ENCODE results near the gene COL15A1.

The COL15A1 gene

GRCh38 chr9:99063522-99063921 is 119.8 kb downstream of the COL15A1 start:
- H3K4me3 ChIP-seq (ENCODE audit: low read depth, low read length): no peak overlapping the region
- DNase-seq (ENCODE audit: low read depth): no peak

GRCh38 chr9:99066571-99066970 is 122.9 kb downstream of the COL15A1 start:
- H3K4me3 ChIP-seq (ENCODE audit: low read depth, low read length): no peak overlapping the region

DNA sequence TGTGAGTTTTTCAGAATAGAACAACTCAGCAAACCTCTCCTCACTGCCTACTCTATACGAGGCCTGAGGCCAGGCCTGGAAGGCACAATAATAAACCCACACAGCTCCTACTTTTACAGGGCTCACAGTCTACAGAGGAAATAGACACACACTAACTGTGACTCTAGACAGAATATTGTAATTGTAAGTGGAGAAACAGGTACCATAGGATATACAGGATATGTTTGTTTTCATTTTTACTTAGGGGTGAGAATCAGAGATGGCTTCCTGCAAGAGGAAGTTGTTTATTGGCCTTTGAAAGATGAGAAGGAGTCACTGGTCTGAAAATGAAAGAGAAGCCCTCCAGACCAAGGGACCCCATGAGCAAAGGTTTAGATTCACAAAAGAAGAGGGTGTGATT is 125.4 kb downstream of the COL15A1 start:
- H3K4me3 ChIP-seq (ENCODE audit: low read depth, low read length): no peak overlapping the region
- DNase-seq (ENCODE audit: low read depth): no peak

More at GRCh38 chr9:99066571-99066970, 122.9 kb downstream of the COL15A1 start:
- DNase-seq (ENCODE audit: low read depth): no peak

GRCh38 chr9:99069546-99069945 is 125.8 kb downstream of the COL15A1 start:
- no peak for DNase-seq (ENCODE audit: low read depth)
- no peak overlapping the region for H3K4me3 ChIP-seq (ENCODE audit: low read depth, low read length)

DNA sequence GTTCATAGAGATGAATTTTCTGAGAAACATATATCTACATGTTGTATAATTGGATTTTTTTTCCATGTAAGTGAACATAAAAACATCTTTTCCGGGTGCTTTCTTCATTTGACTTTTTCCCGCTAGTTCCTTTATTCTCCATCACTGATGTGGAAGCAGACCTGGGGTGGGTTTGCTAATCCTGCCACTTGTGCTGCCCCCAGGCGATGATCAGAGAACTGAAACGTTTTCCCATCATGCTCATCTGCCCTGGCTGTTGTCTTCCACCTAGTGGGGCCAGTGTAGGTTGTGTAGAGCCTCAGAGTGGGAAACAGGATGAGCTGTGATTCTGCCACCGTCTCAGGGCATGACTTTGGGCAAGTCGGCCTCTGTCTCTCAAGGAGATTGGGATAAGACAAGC is 127.0 kb downstream of the COL15A1 start:
- no peak for DNase-seq (ENCODE audit: low read depth)
- no peak overlapping the region for H3K4me3 ChIP-seq (ENCODE audit: low read depth, low read length)

- DNase-seq (ENCODE audit: low read depth): no peak
- no peak overlapping the region for H3K4me3 ChIP-seq (ENCODE audit: low read depth, low read length)
Observed at GRCh38 chr9:99071313-99072039, 127.8 kb downstream of the COL15A1 start.

DNA sequence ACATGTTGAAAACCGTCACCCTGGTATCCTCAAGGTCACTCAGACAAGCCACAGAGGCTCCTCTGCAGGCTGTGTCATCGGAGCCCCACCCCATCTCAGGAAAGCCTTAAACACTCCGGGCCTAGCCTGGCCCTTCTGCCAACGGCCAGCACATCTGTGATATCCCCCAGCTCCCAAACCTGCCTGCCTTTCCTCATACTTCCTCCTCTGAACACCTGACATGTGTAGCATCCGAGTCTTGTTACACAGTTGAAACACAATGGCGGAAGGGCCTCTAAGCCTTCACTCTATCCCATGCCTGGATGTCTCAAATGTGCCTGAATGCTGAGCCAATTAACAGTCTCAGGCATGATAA is 128.3 kb downstream of the COL15A1 start:
- DNase-seq (ENCODE audit: low read depth): no peak
- no peak overlapping the region for H3K4me3 ChIP-seq (ENCODE audit: low read depth, low read length)

- no peak for DNase-seq (ENCODE audit: low read depth)
- no peak overlapping the region for H3K4me3 ChIP-seq (ENCODE audit: low read depth, low read length)
Observed at GRCh38 chr9:99073347-99073746, 129.6 kb downstream of the COL15A1 start.

DNA sequence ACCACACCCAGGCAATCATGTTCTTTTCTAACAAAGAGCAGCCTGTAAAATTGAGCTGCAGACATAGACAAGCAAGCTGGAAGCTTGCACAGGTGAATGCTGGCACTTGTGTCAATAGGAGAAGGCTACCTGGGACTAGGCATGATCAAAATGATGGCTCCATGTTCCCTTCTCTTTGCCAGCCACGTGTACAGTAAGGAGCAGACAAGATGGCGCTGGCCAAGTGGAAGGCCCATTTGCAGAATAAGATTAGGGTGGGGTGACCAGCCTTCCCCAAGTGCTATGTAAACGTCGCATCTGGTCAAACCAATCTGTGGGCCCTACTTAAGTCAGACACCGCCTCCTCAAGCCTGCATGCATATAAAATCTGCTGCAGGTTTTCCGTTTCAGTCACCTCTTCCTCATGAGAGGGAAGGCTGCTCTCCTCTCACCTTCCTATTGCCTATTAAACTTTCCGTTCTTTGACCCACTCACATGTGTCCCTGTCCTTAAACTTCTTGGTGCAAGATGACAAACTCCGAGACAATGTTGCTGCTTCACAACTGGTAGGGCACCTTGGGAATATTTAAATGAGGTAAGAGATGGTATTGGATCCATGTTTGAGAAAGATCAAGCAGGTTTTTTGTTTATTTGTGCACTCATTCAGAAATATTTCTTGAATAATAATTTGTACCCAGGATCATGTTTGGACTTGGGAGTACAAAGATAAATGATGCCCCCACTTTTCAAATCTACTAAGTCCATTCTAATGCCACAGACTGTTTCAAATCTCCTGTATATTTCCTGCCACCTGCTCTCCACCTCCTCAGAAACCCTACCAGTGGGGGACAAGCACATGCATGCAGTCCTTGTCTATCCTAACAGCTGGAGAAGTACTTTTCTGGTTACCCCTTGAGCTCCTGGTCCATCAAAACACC is 130.5 kb downstream of the COL15A1 start:
- DNase-seq (ENCODE audit: low read depth): no peak
- H3K4me3 ChIP-seq (ENCODE audit: low read depth, low read length): no peak overlapping the region

DNA sequence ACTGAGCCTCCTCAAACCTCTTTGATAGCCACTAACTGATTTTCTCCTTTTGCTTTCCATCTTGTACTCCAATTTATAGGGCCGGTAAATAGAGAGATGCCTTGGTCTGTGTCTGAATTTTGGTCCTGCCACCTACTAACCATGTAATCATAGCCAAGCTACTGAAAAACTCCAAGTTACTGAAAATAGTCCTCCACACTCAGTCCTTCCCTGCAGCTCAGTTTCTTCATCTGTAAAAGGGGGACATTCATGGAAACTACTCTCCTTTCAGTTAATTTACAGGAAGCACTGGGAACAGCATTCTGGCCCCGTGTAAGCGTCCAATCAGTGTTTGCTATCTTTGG is 131.2 kb downstream of the COL15A1 start:
- DNase-seq (ENCODE audit: low read depth): no peak
- H3K4me3 ChIP-seq (ENCODE audit: low read depth, low read length): no peak overlapping the region

DNA sequence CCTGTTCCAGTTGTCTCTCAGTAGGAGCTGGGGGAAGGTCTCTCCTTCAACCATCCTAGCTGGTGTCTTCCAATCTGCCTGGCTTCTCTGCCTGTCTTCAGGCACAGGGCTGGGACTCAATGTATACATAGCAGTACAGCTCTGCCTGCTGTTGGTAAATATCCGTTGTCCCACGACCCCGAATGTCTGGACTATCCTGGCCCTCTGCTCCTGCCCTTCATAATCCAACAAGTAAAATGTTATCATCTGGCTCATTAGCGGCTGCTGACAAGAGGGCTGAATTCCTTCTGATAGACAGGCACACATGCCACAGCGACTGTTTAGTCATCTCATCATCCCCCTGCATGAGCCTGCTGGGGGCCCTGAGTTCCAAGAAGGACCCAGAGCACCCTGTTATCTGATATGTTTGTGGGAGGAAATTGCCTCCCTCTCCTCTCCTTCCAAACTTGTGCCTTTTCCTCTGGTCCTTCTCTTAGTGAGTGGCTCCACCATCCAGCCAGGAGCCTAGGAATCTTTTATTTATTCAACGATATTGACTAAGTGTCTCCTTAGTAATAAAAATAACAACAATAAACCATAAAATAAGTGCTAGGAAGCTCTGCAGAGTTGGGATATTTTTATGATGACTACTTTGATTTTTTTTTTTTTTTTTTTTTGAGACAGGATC is 131.7 kb downstream of the COL15A1 start:
- peak; percentile 34 for DNase-seq (ENCODE audit: low read depth)
- H3K4me3 ChIP-seq (ENCODE audit: low read depth, low read length): no peak overlapping the region

- no peak overlapping the region for H3K4me3 ChIP-seq (ENCODE audit: low read depth, low read length)
- no peak for DNase-seq (ENCODE audit: low read depth)
Observed at GRCh38 chr9:99076030-99076429, 132.3 kb downstream of the COL15A1 start.

DNA sequence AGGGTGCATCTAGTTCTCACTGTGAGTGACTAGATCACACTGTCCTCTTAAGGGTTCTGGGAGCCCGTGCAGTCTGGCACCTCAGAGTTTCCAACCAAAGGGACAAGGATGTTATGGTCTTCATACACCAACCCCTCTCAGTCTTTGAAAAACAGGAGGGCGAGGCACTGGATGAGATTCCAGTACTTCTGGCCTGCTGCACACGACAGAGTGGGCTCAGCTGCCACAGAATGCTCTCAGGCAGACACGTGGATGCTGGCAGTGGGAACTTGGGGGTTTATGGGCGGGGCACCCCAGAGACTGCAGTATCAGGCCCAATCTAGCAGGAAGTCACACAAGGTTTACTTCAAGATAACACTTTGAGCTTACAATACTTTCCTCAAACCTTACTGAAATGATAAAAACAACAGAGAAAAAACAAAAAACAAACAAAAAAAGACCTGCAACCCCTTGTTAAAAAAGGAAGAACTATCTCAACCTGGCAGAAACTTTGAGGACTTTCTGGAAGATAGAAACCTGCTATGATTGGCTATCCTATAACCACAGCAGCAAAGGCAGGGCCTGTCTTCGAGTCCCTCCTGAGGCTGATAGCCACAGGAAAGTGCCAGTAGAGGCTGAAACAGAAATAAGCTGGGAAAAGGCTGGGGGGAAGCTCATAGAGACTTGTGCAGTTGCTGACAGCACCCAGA is 132.9 kb downstream of the COL15A1 start:
- no peak for DNase-seq (ENCODE audit: low read depth)
- H3K4me3 ChIP-seq (ENCODE audit: low read depth, low read length): no peak overlapping the region

- H3K4me3 ChIP-seq (ENCODE audit: low read depth, low read length): no peak overlapping the region
- no peak for DNase-seq (ENCODE audit: low read depth)
Observed at GRCh38 chr9:99078717-99079116, 135.0 kb downstream of the COL15A1 start.

DNA sequence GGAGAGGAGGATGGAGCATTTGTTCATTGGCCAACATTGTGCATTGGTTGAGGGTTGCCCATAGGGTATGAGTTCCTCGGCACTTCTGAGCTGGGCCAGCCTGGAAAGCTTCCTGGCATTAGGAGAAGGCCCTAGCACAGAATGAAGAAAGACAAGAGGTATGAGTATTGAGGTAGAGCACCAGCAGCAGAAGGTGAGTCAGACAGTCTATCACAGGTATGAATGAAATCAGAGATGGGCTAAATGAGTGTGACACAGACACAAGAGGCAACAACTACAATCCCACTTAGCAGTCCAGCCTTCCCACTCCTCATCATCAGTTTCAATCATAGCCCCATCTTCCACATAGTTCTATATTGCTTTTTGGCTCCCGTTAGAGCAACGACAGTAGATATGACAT is 135.8 kb downstream of the COL15A1 start:
- H3K4me3 ChIP-seq (ENCODE audit: low read depth, low read length): no peak overlapping the region
- no peak for DNase-seq (ENCODE audit: low read depth)

DNA sequence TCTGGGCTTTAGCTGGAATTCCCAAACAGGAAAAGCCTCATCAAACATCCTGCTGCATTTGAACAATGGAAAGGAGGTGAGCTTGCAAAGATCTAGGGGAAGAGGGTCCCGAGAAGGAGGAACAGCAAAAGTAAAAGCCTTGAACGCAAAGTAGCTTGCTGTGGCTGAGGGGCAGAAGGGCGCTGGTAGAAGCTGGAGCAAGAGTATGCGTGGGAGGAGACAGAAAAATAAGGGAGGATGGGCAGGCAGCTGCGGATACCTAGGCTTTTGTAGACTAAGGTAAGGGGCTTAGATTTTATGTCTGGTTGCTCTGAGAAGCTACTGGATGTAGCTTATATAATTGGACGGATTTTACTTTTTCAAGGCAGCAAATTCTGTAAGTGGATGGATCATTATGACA is 139.3 kb downstream of the COL15A1 start:
- no peak for DNase-seq (ENCODE audit: low read depth)
- no peak overlapping the region for H3K4me3 ChIP-seq (ENCODE audit: low read depth, low read length)

DNA sequence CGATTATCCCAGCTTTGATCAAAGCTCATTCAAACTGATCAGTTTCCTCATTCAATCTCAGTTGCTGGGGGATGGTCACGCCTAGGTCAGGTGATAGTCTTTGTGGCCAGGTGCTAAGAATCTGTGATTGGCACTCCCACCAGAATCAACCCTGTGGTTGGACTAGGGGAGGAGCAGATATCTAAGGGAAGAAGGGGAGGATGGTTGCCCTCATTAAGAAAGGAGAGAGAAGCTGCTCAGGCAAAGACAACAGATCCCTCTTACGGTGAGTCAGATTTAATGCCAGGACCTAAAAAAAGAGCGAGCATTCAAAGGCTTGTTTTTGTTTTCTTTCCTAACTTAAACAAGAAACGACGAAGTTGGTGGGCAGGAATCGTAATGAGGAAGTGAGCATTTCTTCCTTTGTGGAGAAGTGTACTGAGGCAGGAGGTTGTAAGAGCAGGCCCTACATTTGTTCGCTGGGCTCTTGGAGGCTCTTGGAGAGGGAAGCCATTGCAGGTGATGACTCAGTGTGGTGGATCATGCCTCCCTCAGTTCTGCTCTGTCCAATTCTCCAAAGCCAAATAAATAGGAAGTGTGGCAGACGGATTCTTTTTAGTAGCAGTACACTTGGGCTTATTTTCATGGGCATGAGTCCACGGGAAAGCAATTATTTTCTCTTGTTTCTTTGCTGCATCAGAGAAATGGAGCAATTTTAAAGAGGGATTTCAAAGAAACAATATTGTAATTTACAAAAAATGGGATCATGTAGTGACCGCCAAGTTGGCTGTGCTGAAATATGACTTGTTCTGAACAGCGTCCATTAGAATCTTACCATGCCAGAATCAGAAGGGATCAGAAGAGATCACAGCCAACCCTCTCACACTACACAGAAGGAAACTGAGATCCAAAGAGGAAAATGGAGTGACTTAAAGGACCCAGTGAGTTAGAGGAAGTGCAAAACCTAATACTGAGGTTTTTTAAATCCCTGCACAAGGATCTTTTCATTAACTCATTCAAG is 142.5 kb downstream of the COL15A1 start:
- DNase-seq (ENCODE audit: low read depth): no peak
- H3K4me3 ChIP-seq (ENCODE audit: low read depth, low read length): no peak overlapping the region

DNA sequence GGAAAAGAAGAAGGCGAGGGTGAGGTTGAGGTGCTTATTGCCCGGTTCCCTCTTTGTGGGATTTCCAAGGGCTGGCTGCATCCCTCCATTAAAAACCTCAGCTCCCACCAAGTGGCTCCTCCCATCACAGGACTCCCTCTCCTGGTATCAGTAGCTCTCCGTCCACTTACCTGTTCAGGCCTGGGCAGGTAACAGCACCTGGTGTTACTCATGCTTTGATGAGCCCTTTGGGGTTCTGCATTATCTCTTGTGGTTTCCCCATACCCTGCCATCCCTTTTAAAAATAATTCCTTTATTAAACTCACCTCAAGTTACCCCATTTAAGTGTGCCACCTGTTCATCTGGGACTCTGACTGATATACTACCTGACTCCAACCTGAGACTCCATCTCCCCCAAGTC is 143.8 kb downstream of the COL15A1 start:
- no peak for DNase-seq (ENCODE audit: low read depth)
- H3K4me3 ChIP-seq (ENCODE audit: low read depth, low read length): no peak overlapping the region
